NCI-H82 treated with DMSO at 0.1 percent for 48 hours (cell line): ENCODE measurements around the gene SSRP1.
A peak's percentile ranks its signal among the peaks of the same experiment; 100 is the strongest.
"Not testable (repeated sequence)": the region's sequence is repeated elsewhere in the genome, so short reads cannot be mapped to it uniquely, and the experiment has no call there.

Source experiments
- DNase-seq: peaks from one replicate; lab custom pipeline; 2025; ENCODE audit not compliant: unreplicated experiment; lab: John Stamatoyannopoulos, UW

SSRP1 gene, protein sequence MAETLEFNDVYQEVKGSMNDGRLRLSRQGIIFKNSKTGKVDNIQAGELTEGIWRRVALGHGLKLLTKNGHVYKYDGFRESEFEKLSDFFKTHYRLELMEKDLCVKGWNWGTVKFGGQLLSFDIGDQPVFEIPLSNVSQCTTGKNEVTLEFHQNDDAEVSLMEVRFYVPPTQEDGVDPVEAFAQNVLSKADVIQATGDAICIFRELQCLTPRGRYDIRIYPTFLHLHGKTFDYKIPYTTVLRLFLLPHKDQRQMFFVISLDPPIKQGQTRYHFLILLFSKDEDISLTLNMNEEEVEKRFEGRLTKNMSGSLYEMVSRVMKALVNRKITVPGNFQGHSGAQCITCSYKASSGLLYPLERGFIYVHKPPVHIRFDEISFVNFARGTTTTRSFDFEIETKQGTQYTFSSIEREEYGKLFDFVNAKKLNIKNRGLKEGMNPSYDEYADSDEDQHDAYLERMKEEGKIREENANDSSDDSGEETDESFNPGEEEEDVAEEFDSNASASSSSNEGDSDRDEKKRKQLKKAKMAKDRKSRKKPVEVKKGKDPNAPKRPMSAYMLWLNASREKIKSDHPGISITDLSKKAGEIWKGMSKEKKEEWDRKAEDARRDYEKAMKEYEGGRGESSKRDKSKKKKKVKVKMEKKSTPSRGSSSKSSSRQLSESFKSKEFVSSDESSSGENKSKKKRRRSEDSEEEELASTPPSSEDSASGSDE

DNA sequence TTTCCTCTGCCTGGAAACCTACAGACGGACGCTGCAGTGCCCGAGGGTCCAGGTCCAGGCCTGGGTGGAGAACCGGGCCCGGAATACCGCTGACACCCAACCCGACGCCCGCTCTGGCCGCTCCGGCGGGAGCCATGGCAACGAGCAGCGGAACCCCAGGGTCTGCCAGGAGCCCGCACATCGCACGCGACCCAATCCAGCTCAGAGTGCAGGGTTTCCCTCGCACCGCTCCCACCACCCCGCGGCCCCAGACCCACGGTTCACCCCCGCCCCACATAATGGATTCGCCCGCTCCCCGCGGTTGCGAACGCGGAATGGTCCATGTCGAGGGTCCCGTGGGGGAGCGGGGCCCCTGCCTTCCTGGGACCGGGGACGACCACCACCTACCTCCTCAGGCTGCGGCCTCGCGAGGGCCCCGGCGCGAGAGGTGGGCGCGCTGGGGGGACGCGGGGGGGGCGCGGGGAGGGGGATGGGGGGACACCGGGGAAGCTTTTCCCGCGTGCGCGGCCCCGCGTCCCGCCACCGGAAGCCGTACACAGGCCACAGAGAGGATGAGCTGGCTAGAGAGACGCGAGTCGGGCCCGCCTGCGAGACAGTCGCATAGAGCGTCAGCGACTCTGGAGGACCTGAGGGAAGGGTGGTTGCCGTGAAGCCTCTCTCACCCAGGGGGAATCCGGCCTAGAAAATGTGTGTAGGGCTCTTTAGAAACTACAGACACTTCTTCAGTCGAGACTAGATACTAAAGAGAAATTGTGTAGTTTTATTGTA lies at the start of gene SSRP1:
TSS of gene SSRP1 (minus strand) at position 550 of the 768 bp plus-strand sequence. CDS start 771 bp downstream, outside the sequence.
- peak; percentile 60 for DNase-seq

GRCh38 chr11:57380975-57381374 lies 45.3 kb upstream of the SSRP1 start, which contains the start of gene PRG3:
Gene PRG3, minus strand, starts transcription at chr11:57381150. Its CDS starts 442 bp downstream, at chr11:57380708.
- DNase-seq: no peak

DNA sequence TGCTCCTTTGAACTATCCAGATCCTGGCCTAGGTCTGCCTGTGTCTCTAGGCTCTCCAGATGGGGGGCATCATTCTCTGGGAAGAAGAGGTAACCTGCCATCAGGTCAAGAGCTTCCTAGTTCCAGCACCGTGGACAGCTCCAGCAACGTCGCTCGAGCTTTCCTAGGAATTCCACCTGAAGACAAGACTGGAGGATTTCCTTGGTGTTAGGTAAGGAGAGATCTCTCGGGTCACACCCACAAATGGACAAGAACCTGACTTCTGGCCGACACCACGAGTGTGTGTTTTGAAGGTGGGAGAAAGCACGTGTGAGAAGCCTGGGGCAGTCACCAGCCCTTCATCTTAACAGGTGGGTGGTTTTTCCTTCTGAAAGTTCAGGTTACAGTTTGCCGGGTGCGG lies 44.0 kb upstream of the SSRP1 start:
- DNase-seq: no peak

GRCh38 chr11:57378186-57378585 lies 42.5 kb upstream of the SSRP1 start:
- no peak for DNase-seq

- DNase-seq: peak; percentile 26
Observed at GRCh38 chr11:57377107-57377506, 41.4 kb upstream of the SSRP1 start.

DNA sequence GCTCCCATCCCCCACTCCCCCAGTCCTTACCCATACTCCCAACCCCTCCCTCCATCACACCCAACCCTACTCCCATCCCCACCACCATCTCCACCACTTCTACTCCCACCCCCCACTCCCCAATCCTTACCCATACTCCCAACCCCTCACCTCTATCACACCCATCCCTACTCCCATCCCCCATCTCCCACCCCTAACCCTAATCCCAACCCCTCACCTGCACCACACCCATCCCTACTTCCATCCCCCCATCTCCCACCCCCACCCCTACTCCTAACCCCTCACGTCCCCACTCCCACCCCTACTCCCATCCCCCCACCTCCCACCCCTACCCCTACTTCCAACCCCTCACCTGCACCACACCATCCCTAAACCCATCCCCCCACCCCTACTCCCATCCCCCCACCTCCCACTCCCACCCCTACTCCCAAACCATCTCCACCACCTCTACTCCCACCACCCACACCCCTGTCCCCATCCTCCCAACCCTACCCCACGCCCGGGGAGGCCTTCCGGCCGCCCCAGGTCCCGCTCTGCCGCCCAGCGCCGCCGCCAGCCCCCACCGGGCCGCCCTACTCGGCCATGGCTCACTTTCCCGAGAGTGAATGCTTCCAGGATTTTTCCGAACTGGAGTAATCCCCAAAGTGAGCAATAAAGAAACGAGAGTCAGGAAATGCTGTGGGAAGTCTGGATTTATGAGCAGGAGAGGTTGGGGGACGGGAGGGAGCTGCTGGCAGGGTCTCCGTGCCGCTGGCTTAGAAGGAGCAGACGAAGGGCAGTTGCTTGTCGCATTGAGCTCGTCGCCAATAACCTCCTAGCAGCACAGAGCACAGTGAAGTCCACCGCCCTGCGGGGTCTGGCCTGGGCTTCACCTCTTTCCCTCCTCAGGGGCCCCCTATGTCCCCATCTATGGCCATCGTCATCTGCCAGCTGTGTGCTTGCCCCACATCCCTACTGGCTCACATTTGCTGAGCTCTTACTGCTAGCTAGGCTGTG lies 40.7 kb upstream of the SSRP1 start:
- no peak for DNase-seq

DNA sequence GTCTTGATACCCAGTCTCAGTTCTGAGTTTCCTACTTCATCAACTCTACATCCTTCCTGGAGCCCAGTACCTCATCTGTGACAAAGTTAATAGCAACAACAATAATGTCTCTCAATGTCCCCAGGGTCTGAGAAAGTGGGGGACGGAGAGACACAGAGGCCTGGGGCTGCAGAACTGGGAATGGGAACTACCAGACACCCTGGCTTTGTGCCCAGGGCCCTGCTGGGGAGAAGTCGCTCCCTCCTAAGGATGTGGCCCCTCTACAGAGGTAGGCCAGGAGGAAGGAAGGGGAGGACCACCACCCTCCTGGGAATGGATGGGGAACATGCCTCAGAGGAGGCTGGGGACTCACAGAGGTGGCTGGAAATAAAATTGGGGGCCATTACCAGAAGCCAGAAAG lies 39.8 kb upstream of the SSRP1 start:
- DNase-seq: no peak

DNA sequence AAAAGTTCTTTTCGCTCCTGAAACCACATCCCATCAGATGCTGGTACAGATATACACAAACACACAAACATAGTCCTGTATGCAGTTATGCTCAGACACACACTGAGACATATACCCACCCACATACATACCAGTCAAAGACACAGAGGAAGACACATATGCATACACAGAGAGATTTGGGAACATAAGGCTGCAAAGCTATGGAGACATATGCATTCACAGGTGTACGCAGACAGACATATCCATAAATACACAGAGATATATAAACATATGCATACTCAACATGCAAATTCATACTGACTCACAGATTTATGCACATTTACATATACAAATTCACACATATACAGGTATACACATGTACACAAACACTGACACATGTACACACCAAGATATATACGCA lies 39.3 kb upstream of the SSRP1 start:
- DNase-seq: no peak

GRCh38 chr11:57373146-57373545 lies 37.5 kb upstream of the SSRP1 start:
- DNase-seq: no peak

DNA sequence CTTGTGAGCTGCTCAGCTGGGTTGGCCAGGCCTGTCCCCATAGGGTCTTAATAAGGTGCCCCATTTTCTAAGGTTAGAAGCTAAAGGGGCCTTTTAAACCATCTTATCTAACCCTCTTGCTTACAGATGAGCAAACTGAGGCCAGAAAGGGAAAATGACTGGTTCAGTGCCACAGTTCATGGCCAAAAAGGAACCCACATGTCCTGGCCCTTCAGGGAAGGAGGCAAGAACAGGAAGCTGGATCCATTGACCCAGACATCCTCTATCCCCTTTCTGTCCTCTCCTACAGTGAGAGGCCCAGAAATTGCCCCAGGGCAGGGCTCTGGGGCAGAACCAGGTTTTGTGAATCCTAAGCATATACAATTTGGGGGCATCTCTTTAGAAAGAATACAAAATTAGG lies 35.2 kb upstream of the SSRP1 start:
- no peak for DNase-seq

DNA sequence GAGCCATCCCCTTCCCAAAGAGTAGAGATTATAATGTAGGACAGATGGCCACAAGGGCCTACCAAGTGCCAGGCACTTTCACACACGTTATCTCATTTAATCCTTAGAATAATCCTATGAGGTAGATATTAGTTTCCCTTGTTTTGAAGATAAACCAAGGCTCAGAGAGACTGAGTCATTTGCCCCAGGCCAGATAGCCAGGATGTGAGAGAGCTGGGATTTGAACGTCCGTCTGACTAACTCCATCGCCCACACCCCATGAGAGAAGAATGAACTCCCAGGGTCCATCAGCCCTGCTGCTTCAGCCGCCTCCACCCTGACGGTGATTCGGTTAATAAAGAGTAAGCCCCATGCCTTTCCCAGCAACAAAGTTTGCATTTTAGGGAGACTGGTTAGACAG lies 34.6 kb upstream of the SSRP1 start:
- DNase-seq: peak; percentile 76

- peak; percentile 89 for DNase-seq
Observed at GRCh38 chr11:57368845-57369232, 33.1 kb upstream of the SSRP1 start.

DNA sequence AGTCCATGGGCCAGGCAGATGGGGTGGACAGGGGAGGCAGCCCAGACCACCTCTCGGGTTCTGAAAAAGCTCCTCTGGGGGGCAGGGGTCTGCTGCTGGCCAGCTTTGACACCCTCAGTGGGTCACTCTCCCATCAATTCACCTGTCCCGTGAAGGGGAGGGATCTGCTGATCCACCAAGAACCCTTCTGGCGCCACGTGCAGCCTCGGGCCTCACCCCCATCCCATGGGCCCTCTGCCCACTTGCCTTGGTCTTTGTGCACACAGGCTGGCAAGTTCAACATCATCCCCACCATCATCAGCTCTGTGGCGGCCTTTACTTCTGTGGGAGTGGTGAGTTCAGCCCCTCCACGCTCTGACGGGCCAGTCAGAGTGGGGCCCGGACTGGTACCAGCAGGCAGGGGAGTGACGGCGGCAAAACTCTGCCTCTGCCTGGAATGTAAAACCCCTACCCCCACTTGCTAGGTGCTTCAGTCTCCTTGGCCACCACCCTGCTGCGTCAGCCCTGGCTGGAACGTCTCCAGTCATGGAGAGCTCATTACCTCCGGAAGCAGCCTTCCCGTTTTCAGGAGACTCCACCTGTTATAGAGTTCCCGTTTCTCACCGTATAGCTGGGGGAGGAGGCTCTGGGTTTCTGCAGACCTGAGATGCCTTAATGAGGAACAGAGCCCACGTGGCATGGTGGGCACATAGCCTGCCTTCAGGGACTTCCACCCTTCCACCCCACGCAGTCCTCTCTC lies 32.6 kb upstream of the SSRP1 start:
- no peak for DNase-seq

GRCh38 chr11:57364851-57365660 lies 29.4 kb upstream of the SSRP1 start:
- no peak for DNase-seq

GRCh38 chr11:57363131-57364080 lies 27.7 kb upstream of the SSRP1 start:
- no peak for DNase-seq

GRCh38 chr11:57361926-57362325 lies 26.2 kb upstream of the SSRP1 start:
- DNase-seq: no peak

- DNase-seq: not testable (repeated sequence)
Observed at GRCh38 chr11:57361420-57361819, 25.7 kb upstream of the SSRP1 start.

DNA sequence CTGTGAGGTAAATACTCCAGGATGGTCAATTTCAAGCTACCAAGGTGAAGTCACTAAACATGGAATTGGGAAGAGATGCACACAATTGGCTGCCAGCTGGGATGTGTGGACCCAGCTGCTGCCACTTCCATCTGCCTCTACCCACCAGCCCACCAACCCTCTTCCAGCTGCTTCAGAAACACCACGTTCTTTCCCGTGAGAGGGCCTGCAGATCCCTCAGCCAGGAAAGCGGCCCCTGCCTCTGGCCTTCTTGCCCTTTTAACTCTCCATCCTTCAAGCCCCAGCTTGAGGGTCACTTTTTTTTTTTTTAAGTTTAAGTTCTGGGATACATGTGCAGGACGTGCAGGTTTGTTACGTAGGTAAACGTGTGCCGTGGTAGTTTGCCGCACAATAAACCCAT lies 25.3 kb upstream of the SSRP1 start:
- no peak for DNase-seq
